ENCODE data around the gene PDXP.

The PDXP gene

GRCh38 chr22:37624017-37624365 is 34.5 kb upstream of the PDXP start:
- no peak for DNase-seq (ENCODE audit: low read depth)
- no peak for TF ChIP-seq CTCF (conservative IDR thresholded peaks at IDR 0.05; ENCODE audit: low read depth, low read length)
- no peak overlapping the region for H3K4me3 ChIP-seq (ENCODE audit: low read length)

DNA sequence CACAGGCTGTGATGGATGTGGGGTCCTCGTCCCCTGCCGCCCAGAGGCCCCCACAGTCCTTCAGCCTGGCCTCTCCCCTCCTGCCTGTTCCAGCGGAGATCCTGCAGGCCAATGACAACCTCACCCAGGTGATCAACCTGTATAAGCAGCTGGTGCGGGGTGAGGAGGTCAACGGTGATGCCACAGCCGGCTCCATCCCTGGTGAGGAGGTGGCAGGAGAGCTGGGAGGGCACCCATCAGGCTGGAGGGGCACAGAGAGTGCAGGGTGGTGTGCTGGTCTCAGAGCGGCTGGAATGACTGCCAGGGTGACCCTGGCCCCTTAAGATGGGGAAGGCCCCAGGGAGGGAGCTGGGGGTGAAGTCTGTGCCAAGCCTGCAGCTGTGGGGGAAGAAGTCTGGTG is 33.6 kb upstream of the PDXP start:
- TF ChIP-seq CTCF (conservative IDR thresholded peaks at IDR 0.05; ENCODE audit: low read depth, low read length), result no peak
- no peak for DNase-seq (ENCODE audit: low read depth)
- H3K4me3 ChIP-seq (ENCODE audit: low read length), result no peak overlapping the region

DNA sequence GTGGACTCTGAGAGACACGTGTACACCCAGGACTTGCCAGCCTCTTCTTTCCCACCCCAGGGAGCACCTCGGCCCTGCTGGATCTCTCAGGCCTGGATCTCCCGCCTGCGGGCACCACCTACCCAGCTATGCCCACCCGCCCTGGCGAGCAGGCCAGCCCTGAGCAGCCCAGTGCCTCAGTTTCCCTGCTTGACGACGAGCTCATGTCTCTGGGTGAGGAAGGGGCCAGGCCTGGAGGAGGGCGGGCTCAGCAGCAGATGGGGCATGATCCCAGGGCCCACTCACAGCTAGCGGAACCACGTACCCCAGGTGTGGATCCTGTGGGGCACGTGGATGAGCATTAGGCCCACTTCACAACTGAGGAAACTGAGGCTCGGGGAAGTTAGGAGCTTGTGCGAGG is 32.8 kb upstream of the PDXP start:
- TF ChIP-seq CTCF (conservative IDR thresholded peaks at IDR 0.05; ENCODE audit: low read depth, low read length), result no peak
- H3K4me3 ChIP-seq (ENCODE audit: low read length), result no peak overlapping the region
- DNase-seq (ENCODE audit: low read depth), result no peak

- DNase-seq (ENCODE audit: low read depth), result no peak
- H3K4me3 ChIP-seq (ENCODE audit: low read length), result no peak overlapping the region
- TF ChIP-seq CTCF (conservative IDR thresholded peaks at IDR 0.05; ENCODE audit: low read depth, low read length), result no peak
These were observed 32.4 kb upstream of the PDXP start for GRCh38 chr22:37626144-37626543.

DNA sequence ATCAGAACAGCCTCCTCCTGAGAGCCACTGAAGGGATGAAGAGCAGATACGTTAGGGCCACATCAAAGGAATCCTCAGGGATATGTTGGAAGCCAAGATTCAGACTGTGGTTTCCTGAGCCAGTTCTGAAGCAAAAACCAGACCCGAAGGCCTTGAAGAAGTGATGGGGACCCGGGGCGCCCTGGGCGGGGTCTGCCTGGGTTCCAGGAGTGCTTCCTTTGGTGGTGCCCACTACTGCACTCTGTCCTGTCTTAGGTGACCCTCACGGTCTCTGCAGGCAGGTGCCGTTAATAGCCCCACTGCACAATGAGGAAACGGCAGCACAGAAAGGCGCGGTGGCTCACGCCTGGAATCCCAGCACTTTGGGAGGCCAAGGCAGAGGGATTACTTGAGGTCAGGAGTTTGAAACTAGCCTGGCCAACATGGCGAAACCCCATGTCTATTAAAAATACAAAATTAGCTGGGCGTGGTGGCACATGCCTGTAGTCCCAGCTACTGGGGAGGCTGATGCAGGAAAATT is 31.9 kb upstream of the PDXP start:
- DNase-seq (ENCODE audit: low read depth), result no peak
- no peak overlapping the region for H3K4me3 ChIP-seq (ENCODE audit: low read length)
- no peak for TF ChIP-seq CTCF (conservative IDR thresholded peaks at IDR 0.05; ENCODE audit: low read depth, low read length)

DNA sequence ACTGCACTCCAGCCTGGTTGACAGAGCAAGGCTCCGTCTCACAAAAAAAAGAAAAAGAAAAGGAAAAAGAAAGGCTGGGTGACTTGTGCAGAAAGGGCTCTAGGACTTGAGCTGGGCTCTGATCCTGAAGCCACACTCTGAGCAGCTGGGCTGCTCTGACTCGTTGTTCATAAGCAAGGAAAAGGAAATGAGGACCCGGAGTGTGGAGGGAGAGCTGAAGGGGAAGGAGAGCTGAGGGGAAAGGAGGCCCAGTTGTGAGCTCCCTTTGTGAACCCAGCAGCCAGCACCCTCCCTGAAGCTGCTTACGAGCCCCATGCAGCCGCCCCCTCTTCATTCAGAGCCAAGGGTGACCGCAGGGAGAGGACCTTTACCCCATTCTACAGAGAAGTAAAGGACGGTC is 31.4 kb upstream of the PDXP start:
- no peak overlapping the region for H3K4me3 ChIP-seq (ENCODE audit: low read length)
- no peak for DNase-seq (ENCODE audit: low read depth)
- TF ChIP-seq CTCF (conservative IDR thresholded peaks at IDR 0.05; ENCODE audit: low read depth, low read length), result no peak

- TF ChIP-seq CTCF (conservative IDR thresholded peaks at IDR 0.05; ENCODE audit: low read depth, low read length), result no peak
- no peak overlapping the region for H3K4me3 ChIP-seq (ENCODE audit: low read length)
- DNase-seq (ENCODE audit: low read depth), result no peak
These were observed 31.0 kb upstream of the PDXP start for GRCh38 chr22:37627545-37627944.

Data from retinal pigment epithelial cell (primary cell).